GM18499 (cell line): ENCODE data around the gene OR4D10.
"Not testable (repeated sequence)": the region's sequence is repeated elsewhere in the genome, so short reads cannot be mapped to it uniquely, and the experiment has no call there.

Experiments
- ATAC-seq: cut with Tn5 transposase; IDR thresholded peaks from one replicate; pipeline ENCODE4 v1.9.1; 2021; ENCODE audit warnings: moderate number of reproducible peaks; ENCODE audit not compliant: insufficient read depth, unreplicated experiment

Gene OR4D10

GRCh38 chr11:59473015-59473414, at the start of gene OR4D10:
Gene OR4D10 (plus strand): TSS chr11:59473315. CDS start chr11:59477430, 4,115 bp downstream.
- no peak for ATAC-seq

- ATAC-seq: no peak
Measured at GRCh38 chr11:59423835-59424234, 49.3 kb upstream of the OR4D10 start.

GRCh38 chr11:59425131-59425530, 48.0 kb upstream of the OR4D10 start:
- no peak for ATAC-seq

- no peak for ATAC-seq
Measured at GRCh38 chr11:59426361-59427067, 46.6 kb upstream of the OR4D10 start, which contains the start of gene OR5A2. Gene OR5A2 (minus strand): TSS chr11:59426413. CDS start chr11:59422953, 3,460 bp downstream.

GRCh38 chr11:59427068-59427382, 46.1 kb upstream of the OR4D10 start:
- ATAC-seq: no peak

GRCh38 chr11:59429924-59430516, 43.1 kb upstream of the OR4D10 start:
- ATAC-seq: no peak

GRCh38 chr11:59436169-59436568, 36.9 kb upstream of the OR4D10 start, which contains the start of gene OR5A1:
Gene OR5A1 (plus strand): TSS chr11:59436469. CDS start chr11:59443169, 6,700 bp downstream.
- no peak for ATAC-seq

- ATAC-seq: no peak
Measured at GRCh38 chr11:59437770-59438169, 35.3 kb upstream of the OR4D10 start.

- ATAC-seq: not testable (repeated sequence)
Measured at GRCh38 chr11:59445624-59446023, 27.5 kb upstream of the OR4D10 start.

- ATAC-seq: no peak
Measured at GRCh38 chr11:59448484-59448883, 24.6 kb upstream of the OR4D10 start.

GRCh38 chr11:59456661-59457060, 16.5 kb upstream of the OR4D10 start, which contains the start of gene OR4D6:
Gene OR4D6 (plus strand): TSS chr11:59456961. CDS start chr11:59456961, 0 bp downstream.
- no peak for ATAC-seq

- no peak for ATAC-seq
Measured at GRCh38 chr11:59459916-59460315, 13.2 kb upstream of the OR4D10 start.

GRCh38 chr11:59463190-59463641, 9.9 kb upstream of the OR4D10 start:
- ATAC-seq: no peak

GRCh38 chr11:59475176-59475575, 2.1 kb downstream of the OR4D10 start:
- ATAC-seq: no peak

- ATAC-seq: no peak
Measured at GRCh38 chr11:59479906-59480305, 6.8 kb downstream of the OR4D10 start.

GRCh38 chr11:59480359-59480758, 7.2 kb downstream of the OR4D10 start:
- no peak for ATAC-seq

- no peak for ATAC-seq
Measured at GRCh38 chr11:59501931-59502330, 28.8 kb downstream of the OR4D10 start.

- no peak for ATAC-seq
Measured at GRCh38 chr11:59503276-59503675, 30.2 kb downstream of the OR4D10 start, which contains the start of gene OR4D11. Gene OR4D11 (plus strand): TSS chr11:59503576. CDS start chr11:59503576, 0 bp downstream.

GRCh38 chr11:59510941-59511589, 38.0 kb downstream of the OR4D10 start, which contains the start of gene OR4D9:
Gene OR4D9 (plus strand): TSS chr11:59511539. CDS start chr11:59514913, 3,374 bp downstream.
- ATAC-seq: no peak

GRCh38 chr11:59511675-59512074, 38.6 kb downstream of the OR4D10 start:
- no peak for ATAC-seq

GRCh38 chr11:59520139-59520538, 47.0 kb downstream of the OR4D10 start:
- not testable (repeated sequence) for ATAC-seq
